ENCODE results near the gene FCMR. TPM values are rescaled to one million over a fixed set of nuclear protein-coding genes. Genes with fewer than 3 reads are reported as not detected.

The FCMR gene
- polyA plus RNA-seq, 3 donors = 5.1 to 5.7 (median 5.2) TPM

DNA sequence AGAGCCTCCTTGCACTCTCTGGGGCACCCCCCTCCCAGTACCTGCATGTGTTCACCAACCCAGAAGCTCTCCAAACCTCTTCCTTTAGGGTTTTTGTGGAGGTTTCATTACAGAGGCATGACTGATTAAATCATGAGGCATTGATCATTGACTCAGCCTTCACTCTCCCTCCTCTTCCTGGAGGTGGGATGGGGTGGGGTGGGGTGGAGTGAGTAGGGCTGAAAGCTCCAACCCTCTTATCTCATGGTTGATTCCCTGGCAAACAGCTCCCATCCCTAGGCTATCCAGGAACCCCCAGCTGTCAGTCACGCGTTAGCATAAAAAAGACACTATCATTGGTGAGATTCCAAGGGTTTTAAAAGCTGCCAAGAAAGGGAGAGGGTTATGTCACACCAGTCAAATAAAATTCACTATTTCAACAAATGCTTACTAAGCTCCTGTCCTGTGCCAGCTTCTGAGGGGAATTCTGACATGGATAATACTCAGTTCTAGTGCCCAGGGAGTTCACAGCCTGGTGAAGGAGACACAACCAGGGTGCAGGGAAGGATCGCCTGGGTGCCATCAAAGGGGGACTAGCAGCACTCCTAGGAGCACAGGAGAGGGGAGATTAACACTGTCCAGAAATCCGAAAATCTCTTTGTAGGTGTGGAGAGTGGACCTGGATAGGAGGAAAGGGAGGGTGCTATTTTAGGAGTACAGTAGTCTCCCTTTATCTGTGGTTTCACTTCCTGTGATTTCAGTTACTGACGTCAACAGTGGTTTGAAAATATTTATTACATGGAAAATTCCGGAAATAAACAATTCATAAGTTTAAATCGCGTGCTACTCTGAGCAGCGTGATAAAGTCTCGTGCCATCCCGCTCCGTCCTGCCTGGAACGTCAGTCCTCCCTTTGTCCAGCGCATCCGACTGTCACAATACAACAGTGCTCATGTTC, 31.3 kb downstream of the FCMR start:
- WGBS, 3 donors = 51 to 78% (median 55%) methylated on average over 15 of the region's 15 CpGs
- H3K27ac ChIP-seq (ENCODE audit: low read depth, low read length) = no peak overlapping the region

DNA sequence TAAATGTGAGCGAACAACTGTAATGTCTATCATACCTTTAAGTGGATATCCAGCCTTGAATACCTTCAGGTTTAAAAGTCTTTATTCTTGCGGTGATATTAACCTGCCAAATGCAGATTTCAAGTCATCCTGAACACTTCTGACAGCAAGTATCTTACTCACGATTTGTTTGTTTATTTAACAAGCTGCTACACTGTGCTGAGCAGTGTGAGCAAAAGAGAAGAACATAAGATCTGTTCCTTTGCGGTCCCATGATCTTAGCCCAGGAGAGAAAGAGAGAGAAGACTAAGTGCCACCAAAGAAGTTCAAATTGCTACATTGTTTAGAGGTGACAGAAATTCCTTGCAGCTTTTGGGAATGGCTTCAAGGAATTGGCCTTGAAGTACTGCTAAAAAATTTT, 34.0 kb downstream of the FCMR start:
- H3K27ac ChIP-seq (ENCODE audit: low read depth, low read length) = no peak overlapping the region
- 69 to 85% (median 78%) methylated on average over 4 of the region's 4 CpGs for WGBS, 3 donors

DNA sequence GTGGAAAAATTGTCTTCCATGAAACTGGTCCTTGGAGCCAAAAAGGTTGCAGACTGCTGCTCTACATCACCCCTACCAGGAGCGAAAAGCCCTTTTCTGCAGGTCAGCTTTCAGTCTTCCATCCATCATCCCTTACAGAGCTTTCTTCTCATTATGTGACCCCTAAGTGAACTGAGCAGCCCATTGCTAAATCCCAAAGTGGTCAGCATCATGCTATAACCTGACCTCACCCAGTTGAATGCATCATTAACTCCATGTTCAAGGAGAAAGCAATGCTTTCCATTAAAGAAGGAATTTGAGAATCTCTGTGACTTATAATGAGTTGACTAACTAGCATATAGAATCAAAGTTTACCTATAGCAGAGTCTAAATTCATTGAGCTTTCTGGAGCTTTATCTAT, 34.9 kb downstream of the FCMR start:
- WGBS, 3 donors = 91 to 94% (median 94%) methylated on average over 1 of the region's 1 CpG
- no peak overlapping the region for H3K27ac ChIP-seq (ENCODE audit: low read depth, low read length)

DNA sequence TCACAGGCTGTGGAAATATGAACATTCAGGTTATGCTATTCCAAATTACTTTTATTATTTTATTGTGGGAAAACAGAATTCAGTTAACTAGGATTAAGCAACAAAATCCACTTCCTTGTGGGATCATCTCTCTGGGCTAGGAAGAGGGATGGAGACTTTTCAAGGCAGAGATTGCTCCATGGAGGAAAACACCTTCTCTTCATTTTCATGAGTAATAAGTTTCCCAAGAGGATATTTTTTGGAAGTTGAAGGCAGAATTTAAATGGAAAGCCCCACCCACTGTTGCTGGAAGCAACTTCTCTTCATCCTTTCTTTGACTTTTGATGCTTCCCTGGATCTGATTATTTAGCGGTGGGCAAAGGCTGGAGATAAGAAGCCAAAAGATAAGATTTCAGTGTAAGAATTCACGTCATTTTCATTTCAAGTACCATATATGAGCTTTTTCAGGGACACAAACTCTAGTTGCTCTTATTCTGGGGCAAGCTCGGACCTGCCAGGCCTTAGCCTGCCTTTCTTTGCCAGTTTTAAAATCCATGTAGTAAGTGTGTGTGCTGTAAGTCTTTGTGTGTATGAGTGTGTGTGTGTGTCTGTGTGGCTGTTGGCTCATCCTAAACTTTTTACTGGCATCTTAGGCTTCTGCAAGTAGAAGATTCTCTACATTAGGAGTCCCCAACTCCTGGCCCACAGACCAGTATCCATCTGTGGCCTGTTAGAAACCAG, 36.2 kb downstream of the FCMR start:
- 70 to 86% (median 84%) methylated on average over 3 of the region's 3 CpGs for WGBS, 3 donors
- H3K27ac ChIP-seq (ENCODE audit: low read depth, low read length) = no peak overlapping the region

DNA sequence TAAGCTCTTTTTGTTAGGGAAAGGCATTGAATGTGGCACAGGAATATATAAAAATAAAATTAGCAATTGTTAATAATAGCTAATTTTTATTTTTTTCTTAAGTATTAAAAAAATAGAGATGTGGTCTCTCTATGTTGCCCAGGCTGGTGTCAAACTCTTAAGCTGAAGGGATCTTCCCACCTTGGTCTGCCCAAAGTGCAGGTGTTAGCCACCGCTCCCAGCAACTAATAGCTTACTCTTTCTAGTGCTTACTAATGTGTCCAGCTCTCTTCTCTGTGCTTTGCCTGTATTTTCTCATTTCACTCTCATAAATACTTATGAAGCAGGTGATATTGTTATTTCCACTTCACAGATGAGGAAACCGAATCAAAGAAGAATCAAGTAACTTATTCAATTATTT, 37.9 kb downstream of the FCMR start:
- 89 to 96% (median 95%) methylated on average over 2 of the region's 2 CpGs for WGBS, 3 donors
- H3K27ac ChIP-seq (ENCODE audit: low read depth, low read length) = no peak overlapping the region

DNA sequence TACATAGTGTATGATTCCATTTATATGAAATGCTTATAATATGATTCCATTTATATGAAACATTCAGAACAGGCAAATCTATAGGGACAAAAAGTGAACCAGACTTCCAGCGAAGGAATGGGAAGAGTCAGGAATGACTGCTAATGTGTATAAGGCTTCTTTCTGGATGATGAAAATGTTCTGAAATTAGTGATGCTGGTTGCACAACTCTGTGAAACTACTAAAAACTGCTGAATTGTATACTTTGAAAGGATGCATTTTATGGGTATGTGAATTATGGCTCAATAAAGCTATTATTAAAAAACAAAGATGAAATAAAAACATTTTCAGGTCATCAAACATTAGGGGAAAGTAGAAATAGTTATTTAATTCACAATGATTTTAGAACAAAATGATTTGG, 38.6 kb downstream of the FCMR start:
- no peak overlapping the region for H3K27ac ChIP-seq (ENCODE audit: low read depth, low read length)
- WGBS, 3 donors = 87 to 100% (median 93%) methylated on average over 1 of the region's 1 CpG

DNA sequence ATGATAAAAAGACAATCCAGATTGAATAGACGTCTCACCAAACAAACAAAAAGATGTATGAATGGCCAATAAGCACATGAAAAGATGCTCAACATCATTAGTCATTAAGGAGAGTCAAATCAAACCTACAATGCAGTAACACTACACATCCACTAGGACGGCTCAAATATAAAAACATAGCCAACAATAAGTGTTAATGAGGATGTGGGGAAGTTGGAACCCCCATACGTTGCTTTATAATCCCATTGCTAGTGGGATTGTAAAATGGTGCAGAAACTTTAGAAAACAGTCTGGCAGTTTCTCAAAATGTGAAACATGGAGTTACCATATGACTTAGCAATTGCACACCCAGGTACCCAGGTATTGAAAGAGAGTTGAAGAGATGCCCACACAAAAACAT, 39.2 kb downstream of the FCMR start:
- WGBS, 3 donors = 62 to 86% (median 68%) methylated on average over 3 of the region's 3 CpGs
- no peak overlapping the region for H3K27ac ChIP-seq (ENCODE audit: low read depth, low read length)

DNA sequence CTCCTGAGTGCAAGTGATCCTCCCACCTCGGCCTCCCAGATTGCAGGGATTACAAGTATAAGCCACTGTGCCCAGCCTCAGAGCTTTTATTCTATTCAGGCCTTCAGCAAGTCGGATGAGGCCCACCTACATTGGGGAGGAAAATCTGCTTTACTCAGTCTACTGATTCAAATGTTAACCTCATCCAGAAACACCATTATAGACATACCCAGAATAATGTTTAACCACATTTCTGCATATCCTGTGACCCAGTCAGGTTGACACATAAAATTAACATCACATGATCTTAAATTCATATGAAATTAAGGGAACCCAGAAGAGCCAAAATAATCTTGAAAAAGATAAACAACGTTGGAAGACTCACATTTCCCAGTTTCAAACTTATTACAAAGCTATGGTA, 41.4 kb downstream of the FCMR start:
- WGBS, 3 donors = 67 to 81% (median 81%) methylated on average over 3 of the region's 3 CpGs

DNA sequence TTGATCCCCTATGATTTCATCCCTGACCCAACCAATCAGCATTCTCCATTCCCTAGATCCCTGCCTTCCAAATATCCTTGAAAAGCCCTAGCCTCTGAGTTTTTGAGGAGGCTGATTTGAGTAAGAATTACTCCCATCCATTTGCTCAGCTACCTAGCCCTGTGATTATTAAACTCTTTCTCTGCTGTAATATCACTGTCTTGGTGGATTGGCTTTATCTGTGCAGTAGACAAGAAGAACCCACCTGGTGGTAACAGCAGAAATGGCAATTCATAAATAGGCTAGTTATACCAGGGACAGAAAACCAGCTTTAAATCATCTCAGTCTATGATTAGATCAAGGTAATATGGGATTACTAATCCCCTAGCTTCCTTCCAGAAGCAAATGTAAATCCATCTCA, 43.3 kb downstream of the FCMR start:
- H3K27ac ChIP-seq (ENCODE audit: low read depth, low read length) = no peak overlapping the region

More for the DNA sequence above, 41.4 kb downstream of the FCMR start:
- H3K27ac ChIP-seq (ENCODE audit: low read depth, low read length) = no peak overlapping the region

DNA sequence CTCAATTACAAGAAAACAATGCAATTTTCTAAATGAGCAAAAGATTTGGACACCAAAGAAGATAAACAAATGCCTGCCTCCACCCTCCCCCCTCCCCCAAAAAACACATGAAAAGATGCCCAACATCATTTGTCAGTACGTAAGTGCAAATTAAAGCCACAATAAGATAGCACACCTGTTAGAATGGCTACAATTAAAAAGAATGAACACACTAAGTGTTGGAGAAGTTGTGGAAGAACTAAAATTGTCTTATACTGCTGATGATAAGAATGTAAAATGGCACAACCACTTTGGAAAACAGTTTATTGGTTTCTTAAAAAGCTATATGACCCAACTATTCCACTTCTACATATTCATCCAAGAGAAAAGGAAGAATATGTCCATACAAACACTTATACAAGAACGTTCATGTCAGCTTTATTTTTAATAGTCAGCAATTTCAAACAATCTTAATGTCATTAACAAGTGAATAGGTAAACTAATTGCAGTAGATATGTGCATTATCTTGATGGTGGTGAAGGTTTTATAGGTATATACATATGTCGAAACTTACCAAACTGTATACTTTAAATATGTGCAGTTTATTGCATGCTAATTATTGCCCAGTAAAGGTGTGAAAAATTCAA, 45.9 kb downstream of the FCMR start:
- WGBS, 3 donors = 75 to 85% (median 81%) methylated on average over 3 of the region's 3 CpGs
- H3K27ac ChIP-seq (ENCODE audit: low read depth, low read length) = no peak overlapping the region

DNA sequence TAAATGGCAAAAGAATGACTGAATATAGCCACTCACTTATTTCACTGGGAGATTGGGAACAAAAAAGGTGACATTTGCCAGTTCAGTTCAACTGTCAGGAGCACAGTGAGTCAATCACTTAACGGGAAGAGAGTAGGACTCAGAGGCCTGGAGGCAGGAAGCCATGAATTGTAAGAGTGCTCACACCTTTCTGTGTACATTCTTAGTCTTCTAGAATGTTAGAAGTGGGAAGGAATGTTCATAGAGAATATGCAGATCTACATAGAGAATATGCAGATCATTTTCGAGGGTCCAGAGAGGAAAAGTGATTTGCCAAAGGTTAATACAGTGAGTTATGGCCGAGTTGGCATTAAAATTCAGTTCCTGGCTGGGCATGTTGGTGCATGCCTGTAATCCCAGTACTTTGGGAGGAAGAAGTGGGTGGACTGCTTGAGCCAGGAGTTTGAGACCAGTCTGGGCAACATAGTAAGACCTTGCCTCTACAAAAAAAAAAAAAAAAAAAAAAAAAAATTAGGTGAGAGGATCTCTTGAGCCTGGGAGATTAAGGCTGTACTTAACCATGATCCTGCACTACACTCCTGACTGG, 48.0 kb downstream of the FCMR start:
- 83 to 84% (median 84%) methylated on average over 3 of the region's 3 CpGs for WGBS, 3 donors
- H3K27ac ChIP-seq (ENCODE audit: low read depth, low read length) = no peak overlapping the region

DNA sequence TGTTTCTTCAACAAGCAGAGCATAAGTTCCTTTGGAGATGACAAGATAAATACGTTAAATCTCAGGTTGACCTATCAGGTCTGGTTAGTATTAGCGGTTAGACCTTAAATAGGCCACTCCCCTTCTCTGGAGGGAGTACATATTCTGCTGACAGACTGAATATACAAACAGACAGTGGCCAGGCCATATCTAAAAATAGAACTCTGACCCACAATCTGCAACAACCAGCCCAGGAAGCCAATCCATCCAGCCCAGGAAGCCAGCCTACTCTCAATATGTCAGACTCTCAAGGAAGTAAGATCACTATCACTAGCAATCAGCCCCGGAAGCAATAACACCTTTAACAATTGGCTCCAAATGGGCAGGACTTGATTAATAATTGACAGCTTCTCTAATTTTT, 49.6 kb downstream of the FCMR start:
- no peak overlapping the region for H3K27ac ChIP-seq (ENCODE audit: low read depth, low read length)
- 73 to 85% (median 81%) methylated on average over 3 of the region's 3 CpGs for WGBS, 3 donors

DNA sequence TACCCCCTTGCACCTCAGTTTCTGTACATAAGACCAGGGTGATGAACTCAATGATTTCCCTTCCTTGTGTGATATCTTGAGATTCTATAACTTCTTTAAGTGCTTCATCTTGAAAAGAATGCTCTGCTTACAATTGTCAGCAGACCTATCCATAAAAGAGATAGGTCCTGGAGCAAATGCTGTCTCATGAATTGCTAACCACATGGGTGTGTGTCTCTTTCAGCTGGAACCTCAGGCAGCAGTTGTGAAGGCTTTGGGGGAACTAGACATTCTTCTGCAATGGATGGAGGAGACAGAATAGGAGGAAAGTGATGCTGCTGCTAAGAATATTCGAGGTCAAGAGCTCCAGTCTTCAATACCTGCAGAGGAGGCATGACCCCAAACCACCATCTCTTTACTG, 53.5 kb downstream of the FCMR start:
- WGBS, 3 donors = 56 to 68% (median 59%) methylated on average over 1 of the region's 1 CpG
- no peak overlapping the region for H3K27ac ChIP-seq (ENCODE audit: low read depth, low read length)

DNA sequence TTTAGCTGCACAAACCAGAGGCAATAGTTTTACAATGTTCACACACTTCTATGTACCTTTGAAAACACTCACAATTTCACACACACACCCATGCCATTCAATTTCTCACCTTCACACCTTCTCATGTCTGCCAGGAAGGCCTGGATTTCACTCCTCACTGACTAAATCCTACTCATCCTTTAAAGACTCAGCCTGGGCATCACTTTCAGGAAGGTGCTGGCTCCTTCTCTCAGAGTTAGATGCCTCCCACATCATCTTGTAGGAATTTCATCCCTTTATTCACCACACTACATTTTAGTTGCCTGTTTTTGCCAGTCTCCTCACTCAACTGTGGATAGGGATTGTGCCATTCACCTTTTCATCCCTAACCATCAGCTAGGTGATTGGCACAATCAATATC, 54.0 kb downstream of the FCMR start:
- H3K27ac ChIP-seq (ENCODE audit: low read depth, low read length) = no peak overlapping the region

DNA sequence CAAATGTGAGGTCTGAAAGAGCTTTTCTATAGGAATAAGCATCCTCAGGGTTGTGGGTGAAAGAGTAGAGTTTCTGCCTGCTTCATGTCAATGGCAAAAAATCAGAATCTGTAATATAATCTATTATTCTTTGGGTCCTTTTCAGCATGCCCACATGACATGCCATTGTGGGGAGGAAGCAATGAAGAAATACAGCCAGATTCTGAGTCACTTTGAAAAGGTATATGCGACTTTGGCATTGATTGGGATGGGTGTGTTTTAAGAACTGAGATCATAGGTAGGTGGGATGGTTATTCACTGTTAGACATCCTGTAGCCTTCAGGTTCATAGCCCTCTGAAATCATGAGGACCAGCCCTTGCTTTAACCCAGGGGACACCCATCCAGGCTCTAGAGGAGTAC, 54.5 kb downstream of the FCMR start:
- no peak overlapping the region for H3K27ac ChIP-seq (ENCODE audit: low read depth, low read length)
- WGBS, 3 donors = 84 to 95% (median 91%) methylated on average over 1 of the region's 1 CpG

DNA sequence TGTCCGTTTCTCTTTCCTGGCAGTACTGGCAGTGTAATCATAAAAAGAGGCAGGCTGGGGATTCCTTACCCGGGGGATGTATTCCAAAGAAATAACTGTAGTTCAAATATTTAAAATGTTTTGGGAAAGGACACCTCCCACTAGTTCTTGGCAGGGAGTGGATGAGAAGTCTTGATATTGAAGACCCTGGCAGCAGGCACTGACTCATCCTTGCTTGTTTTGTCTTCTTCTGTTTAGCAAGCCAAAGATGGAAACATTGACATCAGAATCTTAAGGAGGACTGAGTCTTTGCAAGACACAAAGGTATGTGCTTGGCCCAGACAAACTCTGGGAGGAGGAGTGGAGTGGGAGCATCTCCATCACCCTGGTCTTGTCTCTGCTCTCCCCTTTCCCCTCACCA, 55.7 kb downstream of the FCMR start:
- 31 to 61% (median 51%) methylated on average over 2 of the region's 2 CpGs for WGBS, 3 donors
- no peak overlapping the region for H3K27ac ChIP-seq (ENCODE audit: low read depth, low read length)

DNA sequence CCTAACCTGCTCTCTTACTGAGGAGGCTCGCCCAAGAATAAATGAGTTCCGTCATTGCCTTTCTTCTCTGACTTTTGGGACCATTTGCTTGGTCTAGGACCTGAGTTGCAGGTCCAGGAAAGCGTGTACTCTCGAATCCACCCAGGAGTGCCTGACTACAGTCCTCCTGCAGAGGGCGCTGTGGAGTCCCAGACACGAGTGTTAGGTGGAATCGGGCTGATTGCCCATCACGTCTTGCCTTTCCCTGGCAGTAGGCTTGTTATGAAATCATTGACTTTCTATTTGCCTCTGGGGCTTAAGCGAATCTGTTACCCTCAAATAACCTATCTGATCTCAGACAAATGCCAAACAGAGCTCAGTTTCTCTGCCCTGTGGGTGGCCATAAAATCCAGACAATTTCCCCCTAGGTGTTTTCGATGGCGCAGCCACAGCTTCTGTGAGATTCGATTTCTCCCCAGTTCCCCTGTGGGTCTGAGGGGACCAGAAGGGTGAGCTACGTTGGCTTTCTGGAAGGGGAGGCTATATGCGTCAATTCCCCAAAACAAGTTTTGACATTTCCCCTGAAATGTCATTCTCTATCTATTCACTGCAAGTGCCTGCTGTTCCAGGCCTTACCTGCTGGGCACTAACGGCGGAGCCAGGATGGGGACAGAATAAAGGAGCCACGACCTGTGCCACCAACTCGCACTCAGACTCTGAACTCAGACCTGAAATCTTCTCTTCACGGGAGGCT, 56.6 kb downstream of the FCMR start, which contains the start of gene IL20:
Gene IL20, plus strand, starts transcription at position 685 of the 733 bp plus-strand sequence. CDS start 230 bp downstream, outside the sequence.
- H3K27ac ChIP-seq (ENCODE audit: low read depth, low read length) = no peak within 1 kb of the TSS
- whole genome bisulfite sequencing, 3 donors = 49 to 58% (median 49%) methylated on average over 19 of the region's 19 CpGs

DNA sequence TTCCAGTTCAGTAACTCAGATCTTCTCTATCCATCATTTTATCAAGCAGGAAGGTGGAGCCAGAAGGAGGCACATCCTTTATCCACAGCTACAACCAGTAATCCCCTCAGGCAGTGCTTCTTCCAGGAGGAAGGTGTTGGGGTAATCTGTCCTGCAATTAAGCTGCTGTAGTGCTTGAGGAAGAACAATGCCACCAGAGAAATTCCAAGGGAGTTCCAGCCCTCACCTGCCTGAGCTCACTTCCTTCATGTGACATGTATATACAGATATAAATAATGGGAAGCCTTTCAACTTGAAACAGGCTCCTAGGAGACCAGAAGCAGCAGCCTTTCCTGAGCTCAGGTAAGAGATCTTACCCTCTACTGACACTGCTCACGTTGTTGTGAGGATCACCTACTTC, 58.5 kb downstream of the FCMR start:
- no peak overlapping the region for H3K27ac ChIP-seq (ENCODE audit: low read depth, low read length)
- WGBS, 3 donors = 37 to 74% (median 64%) methylated on average over 1 of the region's 1 CpG
